HUES6 (cell line): ENCODE data around the gene CPAMD8.
"Not testable (repeated sequence)": the region's sequence is repeated elsewhere in the genome, so short reads cannot be mapped to it uniquely, and the experiment has no call there.

ENCODE experiments used
- H3K27ac ChIP-seq: 2 replicates; pipeline ENCODE4 v1.7.0; 2013; ENCODE audit warnings: low read depth, mild to moderate bottlenecking, low read length, inconsistent platforms
- H3K27me3 ChIP-seq: 2 replicates; pipeline ENCODE4 v1.6.1; 2013; ENCODE audit warnings: low read length; ENCODE audit not compliant: control insufficient read depth, insufficient read depth
- H3K36me3 ChIP-seq: 2 replicates; pipeline ENCODE4 v1.6.1; 2013; ENCODE audit warnings: low read length; ENCODE audit not compliant: control insufficient read depth, insufficient read depth
- H3K4me1 ChIP-seq: 2 replicates; pipeline ENCODE4 v1.6.1; 2013; ENCODE audit warnings: low read length; ENCODE audit not compliant: control insufficient read depth, insufficient read depth
- H3K4me3 ChIP-seq: 2 replicates; pipeline ENCODE4 v1.5.1; 2013; ENCODE audit warnings: low read depth, low read length
- H3K9ac ChIP-seq: one replicate; pipeline ENCODE4 v1.6.1; 2013; ENCODE audit warnings: mild to moderate bottlenecking, low read length
- H3K9me3 ChIP-seq: 2 replicates; pipeline ENCODE4 v1.6.1; 2013; ENCODE audit warnings: low read depth, low read length; ENCODE audit not compliant: control insufficient read depth, insufficient read depth

Gene CPAMD8

GRCh38 chr19:17021793-17022590 lies 4.6 kb downstream of the CPAMD8 start:
- Histone ChIP-seq H3K4me3 (no peak overlapping the region), H3K27ac (no peak overlapping the region), H3K4me1 (peaks cover 5% of the 10 kb centered on the region), H3K36me3 (no peaks in the 10 kb centered on the region), H3K9me3 (peaks cover 21% of the 10 kb centered on the region), H3K9ac (no peak overlapping the region), H3K27me3 (peaks cover 9% of the 10 kb centered on the region; the same call in 1 of the 2 replicates)

- Histone ChIP-seq H3K27me3 (peaks cover 9% of the 10 kb centered on the region; the same call in 1 of the 2 replicates), H3K4me1 (peaks cover 5% of the 10 kb centered on the region), H3K27ac (no peak overlapping the region), H3K9me3 (peaks cover 23% of the 10 kb centered on the region), H3K36me3 (no peaks in the 10 kb centered on the region), H3K9ac (no peak overlapping the region), H3K4me3 (no peak overlapping the region)
Measured at GRCh38 chr19:17021328-17021727, 5.3 kb downstream of the CPAMD8 start.

GRCh38 chr19:17020823-17021222 lies 5.8 kb downstream of the CPAMD8 start:
- Histone ChIP-seq H3K36me3 (no peaks in the 10 kb centered on the region), H3K4me3 (no peak overlapping the region), H3K27ac (no peak overlapping the region), H3K9ac (no peak overlapping the region), H3K9me3 (peaks cover 23% of the 10 kb centered on the region), H3K27me3 (peaks cover 6% of the 10 kb centered on the region; the same call in 1 of the 2 replicates), H3K4me1 (peaks cover 5% of the 10 kb centered on the region)

DNA sequence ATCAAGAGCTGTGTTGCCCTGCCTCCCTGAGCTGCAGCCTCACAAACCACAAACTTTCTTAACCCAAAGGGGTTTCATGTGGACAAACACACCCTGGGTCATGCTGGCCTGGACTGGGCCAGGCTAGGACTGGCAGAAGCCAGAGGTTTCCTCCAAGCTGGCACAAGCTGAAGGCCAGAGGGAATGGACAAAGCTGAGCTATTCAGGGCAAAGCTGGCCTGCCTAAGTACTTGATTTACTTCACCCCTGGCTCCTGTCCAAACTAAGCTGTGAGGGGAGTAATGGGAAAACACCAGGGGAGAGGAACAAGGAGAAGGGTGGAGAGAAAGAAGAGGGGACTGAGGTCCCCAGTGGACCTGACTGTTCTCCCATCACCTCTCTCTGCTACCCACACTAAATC lies 6.2 kb downstream of the CPAMD8 start:
- peaks cover 23% of the 10 kb centered on the region for H3K9me3 ChIP-seq
- H3K27ac ChIP-seq = no peak overlapping the region
- H3K36me3 ChIP-seq = no peaks in the 10 kb centered on the region
- H3K9ac ChIP-seq = no peak overlapping the region
- peaks cover 2% of the 10 kb centered on the region; the same call in 1 of the 2 replicates for H3K27me3 ChIP-seq
- H3K4me3 ChIP-seq = no peak overlapping the region
- H3K4me1 ChIP-seq = peaks cover 2% of the 10 kb centered on the region

DNA sequence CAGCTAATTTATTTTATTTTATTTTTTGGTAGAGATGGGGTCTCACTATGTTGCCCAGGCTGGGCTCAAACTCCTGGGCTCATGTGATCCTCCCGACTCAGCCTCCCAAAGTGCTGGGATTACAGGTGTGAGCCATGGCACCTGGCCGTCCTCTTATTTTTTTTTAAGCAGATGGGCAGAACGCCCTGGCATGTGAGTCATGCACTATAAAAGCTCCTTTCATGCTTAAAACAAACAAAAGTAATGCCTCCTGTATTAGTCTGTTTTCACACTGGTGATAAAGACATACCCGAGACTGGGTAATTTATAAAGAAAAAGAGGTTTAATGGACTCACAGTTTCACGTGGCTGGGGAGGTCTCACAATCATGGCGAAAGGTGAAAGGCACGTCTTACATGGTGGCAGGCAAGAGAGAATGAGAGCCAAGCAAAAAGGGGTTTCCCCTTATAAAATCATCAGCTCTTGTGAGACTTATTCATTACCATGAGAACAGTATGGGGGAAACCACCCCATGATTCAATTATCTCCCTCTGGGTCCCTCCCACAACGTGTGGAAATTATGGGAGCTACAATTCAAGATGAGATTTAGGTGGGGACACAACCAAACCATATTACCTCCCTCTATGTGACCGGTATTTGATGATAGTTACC lies 12.3 kb downstream of the CPAMD8 start:
- not testable (repeated sequence) for H3K36me3 ChIP-seq, H3K9ac ChIP-seq, H3K4me1 ChIP-seq, H3K4me3 ChIP-seq, H3K27me3 ChIP-seq, H3K9me3 ChIP-seq, H3K27ac ChIP-seq

- no peak overlapping the region for H3K27ac ChIP-seq
- no peaks in the 10 kb centered on the region for H3K36me3 ChIP-seq
- no peaks in the 10 kb centered on the region for H3K4me1 ChIP-seq
- H3K9ac ChIP-seq = no peak overlapping the region
- no peaks in the 10 kb centered on the region for H3K27me3 ChIP-seq
- H3K9me3 ChIP-seq = no peaks in the 10 kb centered on the region
- no peak overlapping the region for H3K4me3 ChIP-seq
Measured at GRCh38 chr19:17011485-17011884, 15.1 kb downstream of the CPAMD8 start.

DNA sequence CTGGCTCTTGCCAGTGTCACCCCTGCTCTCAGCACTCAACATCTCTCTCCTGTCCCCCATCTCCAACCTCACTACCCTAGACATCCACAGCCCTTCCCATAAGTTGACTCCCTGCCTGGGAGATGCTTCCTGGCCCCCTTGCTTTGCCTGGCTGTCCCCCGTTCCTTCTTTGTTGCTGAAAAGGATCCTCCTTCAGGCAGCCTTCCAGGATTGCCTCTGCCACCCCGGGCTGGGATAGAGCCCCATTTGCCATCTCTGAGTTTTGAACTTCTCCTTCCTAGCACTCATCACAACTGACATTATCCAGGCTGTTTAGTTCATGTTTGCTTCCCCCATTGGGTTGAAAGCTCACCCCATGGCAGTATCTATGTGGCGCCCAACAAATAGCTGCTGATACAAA lies 20.0 kb downstream of the CPAMD8 start:
- Histone ChIP-seq H3K9ac (no peak overlapping the region), H3K36me3 (no peaks in the 10 kb centered on the region), H3K9me3 (no peaks in the 10 kb centered on the region), H3K4me1 (peaks cover 7% of the 10 kb centered on the region; the same call in 1 of the 2 replicates), H3K27me3 (no peaks in the 10 kb centered on the region), H3K4me3 (no peak overlapping the region), H3K27ac (no peak overlapping the region)

GRCh38 chr19:17005000-17005399 lies 21.6 kb downstream of the CPAMD8 start:
- peaks cover 7% of the 10 kb centered on the region; the same call in 1 of the 2 replicates for H3K4me1 ChIP-seq
- no peaks in the 10 kb centered on the region for H3K9me3 ChIP-seq

GRCh38 chr19:17004386-17004785 lies 22.2 kb downstream of the CPAMD8 start:
- H3K4me3 ChIP-seq = no peak overlapping the region
- no peak overlapping the region for H3K9ac ChIP-seq
- no peaks in the 10 kb centered on the region for H3K9me3 ChIP-seq
- no peaks in the 10 kb centered on the region for H3K36me3 ChIP-seq
- no peaks in the 10 kb centered on the region for H3K27me3 ChIP-seq
- H3K4me1 ChIP-seq = peaks cover 7% of the 10 kb centered on the region; the same call in 1 of the 2 replicates
- H3K27ac ChIP-seq = no peak overlapping the region

More at GRCh38 chr19:17005000-17005399, 21.6 kb downstream of the CPAMD8 start:
- Histone ChIP-seq H3K36me3 (no peaks in the 10 kb centered on the region), H3K9ac (no peak overlapping the region), H3K4me3 (no peak overlapping the region), H3K27ac (no peak overlapping the region), H3K27me3 (no peaks in the 10 kb centered on the region)

DNA sequence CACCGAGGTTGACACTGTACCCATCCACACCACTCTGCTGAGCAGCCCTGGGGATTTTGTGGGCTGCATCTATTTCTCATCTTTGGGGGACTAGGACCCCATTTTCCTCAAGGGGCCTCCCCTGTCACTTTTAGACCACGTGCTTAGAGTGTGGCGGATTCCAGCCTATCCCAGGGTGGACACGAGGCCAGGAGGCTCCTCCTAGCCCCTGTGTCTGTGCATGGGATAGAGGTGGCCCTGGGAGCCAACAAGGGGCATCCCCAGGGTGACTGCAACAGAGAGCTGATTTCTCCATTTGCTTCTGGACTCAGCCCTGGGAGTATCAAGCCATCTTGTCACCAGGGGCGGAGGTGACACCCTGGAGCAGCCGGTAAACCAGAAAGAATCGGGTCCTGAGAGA lies 24.2 kb downstream of the CPAMD8 start:
- peaks cover 6% of the 10 kb centered on the region; the same call in 1 of the 2 replicates for H3K36me3 ChIP-seq
- no peak overlapping the region for H3K27ac ChIP-seq
- H3K27me3 ChIP-seq = no peaks in the 10 kb centered on the region
- H3K9me3 ChIP-seq = peaks cover 7% of the 10 kb centered on the region
- H3K4me3 ChIP-seq = no peak overlapping the region
- no peak overlapping the region for H3K9ac ChIP-seq
- peaks cover 7% of the 10 kb centered on the region; the same call in 1 of the 2 replicates for H3K4me1 ChIP-seq

DNA sequence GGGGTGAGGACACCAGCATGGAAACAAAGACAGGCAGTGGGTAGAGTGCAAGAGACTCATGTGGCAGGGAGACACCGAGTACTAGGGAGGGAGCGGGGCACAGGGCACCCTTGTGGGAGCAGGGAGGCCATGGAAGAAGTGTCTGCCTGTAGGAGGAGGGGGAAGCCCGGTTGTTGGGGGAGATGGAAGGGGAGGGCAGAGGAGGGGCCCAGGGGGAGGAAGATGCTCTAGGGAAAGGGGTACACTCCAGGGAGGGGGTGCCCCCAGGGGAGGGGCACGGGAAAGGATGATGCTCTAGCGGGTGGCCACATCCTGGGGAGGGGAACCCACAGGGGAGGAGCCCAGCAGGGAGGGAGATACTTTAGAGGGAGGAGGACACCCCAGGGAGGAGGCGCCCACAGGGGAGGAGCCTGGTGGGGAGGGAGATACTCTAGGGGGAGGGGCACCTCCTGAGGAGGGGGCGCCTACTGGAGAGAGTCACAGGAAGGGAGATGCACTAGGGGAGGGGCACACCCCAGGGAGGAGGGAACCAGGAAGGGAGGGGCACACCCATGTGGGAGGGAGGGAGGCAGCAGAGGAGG lies 24.9 kb downstream of the CPAMD8 start:
- H3K27ac ChIP-seq = no peak overlapping the region
- no peaks in the 10 kb centered on the region for H3K27me3 ChIP-seq
- H3K9me3 ChIP-seq = peaks cover 7% of the 10 kb centered on the region
- H3K4me3 ChIP-seq = peak overlapping the region; percentile 19; the same call in 1 of the 2 replicates
- peaks cover 7% of the 10 kb centered on the region; the same call in 1 of the 2 replicates for H3K4me1 ChIP-seq
- peaks cover 6% of the 10 kb centered on the region; the same call in 1 of the 2 replicates for H3K36me3 ChIP-seq
- H3K9ac ChIP-seq = no peak overlapping the region
